ENCODE data around the gene P4HA3. TPM values are rescaled to one million over a fixed set of nuclear protein-coding genes. Genes with fewer than 3 reads are reported as not detected.

P4HA3 gene
- total RNA-seq, 4 donors from 2014 or later: 0.71 to 2.1 (median 1.1) TPM

DNA sequence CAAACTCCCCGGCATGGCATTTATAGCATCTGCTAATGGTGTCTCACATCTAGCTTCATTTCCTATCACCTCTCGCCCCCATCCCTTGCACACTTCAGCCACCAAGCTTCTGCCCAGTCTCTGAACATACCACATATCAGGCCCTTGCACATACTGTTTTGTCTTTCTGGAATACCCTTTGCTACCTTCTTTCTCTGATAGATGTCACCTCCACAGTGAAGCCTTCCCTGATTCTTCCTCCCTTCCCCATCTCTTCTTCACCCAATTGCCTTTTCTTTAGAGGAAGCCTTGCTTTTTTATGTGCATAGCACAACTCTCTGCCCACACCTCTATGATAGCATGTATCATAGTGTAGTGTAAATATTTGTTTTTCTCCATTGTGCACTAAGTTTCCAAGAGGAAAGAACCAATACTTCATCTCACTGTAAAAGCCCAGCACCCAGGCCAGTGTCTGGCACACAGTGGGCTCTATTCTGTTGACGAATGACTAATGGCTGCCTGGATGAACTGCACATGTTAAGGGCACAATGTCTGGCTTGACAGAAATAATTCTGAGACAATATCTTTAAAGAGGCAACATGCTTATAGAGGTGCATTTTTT is 27.8 kb downstream of the P4HA3 start:
- WGBS: 82% methylated on average over 3 of the region's 3 CpGs
- intact Hi-C loops (cut with DNase I): no loop called here
- peaks cover 0 to 57% (median 33%) of the 10 kb centered on the region in 4 donors for H3K4me1 ChIP-seq

DNA sequence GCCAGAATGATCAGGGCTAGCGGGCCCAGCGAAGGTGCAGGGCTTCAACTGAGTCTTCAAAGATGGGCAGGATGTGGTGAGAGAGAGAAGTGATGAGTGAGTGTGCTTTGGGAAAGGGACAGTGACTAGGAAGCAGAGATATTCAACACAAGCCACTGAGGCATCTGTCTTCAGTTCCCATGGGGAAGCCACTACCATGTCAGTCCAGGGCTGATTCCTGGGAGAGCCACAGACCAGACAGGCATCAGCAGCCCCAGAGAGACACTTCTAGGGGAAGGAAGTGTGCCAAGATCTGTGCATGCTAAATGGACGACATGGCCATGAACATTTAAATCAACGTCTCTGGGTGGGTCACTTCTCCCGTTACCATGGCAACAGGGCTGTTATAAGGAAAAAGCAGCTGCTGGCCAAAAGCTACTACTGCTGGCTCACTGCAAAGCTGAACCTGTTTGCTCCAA is 28.5 kb downstream of the P4HA3 start:
- H3K36me3 ChIP-seq: no peaks in the 10 kb centered on the region
- TF ChIP-seq POLR2AphosphoS5 (IDR thresholded peaks at IDR 0.05): no peak
- TF ChIP-seq POLR2A (IDR thresholded peaks at IDR 0.05; ENCODE audit: low read depth): no peak
- TF ChIP-seq EP300 (IDR thresholded peaks at IDR 0.05): no peak
- TF ChIP-seq, protein P1, sequence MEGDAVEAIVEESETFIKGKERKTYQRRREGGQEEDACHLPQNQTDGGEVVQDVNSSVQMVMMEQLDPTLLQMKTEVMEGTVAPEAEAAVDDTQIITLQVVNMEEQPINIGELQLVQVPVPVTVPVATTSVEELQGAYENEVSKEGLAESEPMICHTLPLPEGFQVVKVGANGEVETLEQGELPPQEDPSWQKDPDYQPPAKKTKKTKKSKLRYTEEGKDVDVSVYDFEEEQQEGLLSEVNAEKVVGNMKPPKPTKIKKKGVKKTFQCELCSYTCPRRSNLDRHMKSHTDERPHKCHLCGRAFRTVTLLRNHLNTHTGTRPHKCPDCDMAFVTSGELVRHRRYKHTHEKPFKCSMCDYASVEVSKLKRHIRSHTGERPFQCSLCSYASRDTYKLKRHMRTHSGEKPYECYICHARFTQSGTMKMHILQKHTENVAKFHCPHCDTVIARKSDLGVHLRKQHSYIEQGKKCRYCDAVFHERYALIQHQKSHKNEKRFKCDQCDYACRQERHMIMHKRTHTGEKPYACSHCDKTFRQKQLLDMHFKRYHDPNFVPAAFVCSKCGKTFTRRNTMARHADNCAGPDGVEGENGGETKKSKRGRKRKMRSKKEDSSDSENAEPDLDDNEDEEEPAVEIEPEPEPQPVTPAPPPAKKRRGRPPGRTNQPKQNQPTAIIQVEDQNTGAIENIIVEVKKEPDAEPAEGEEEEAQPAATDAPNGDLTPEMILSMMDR (IDR thresholded peaks at IDR 0.05): no peak
- H3K4me1 ChIP-seq: peaks cover 0 to 57% (median 33%) of the 10 kb centered on the region in 4 donors
- WGBS: 44% methylated on average over 5 of the region's 5 CpGs
- intact Hi-C loops (cut with DNase I): no loop called here
- H3K27ac ChIP-seq (replicated peaks in 1 of 4): no peak overlapping the region
- H3K27me3 ChIP-seq: no peaks in the 10 kb centered on the region
- DNase-seq (ENCODE audit: extremely low spot score): no peak
- no peak overlapping the region for H3K4me3 ChIP-seq
- no peaks in the 10 kb centered on the region for H3K9me3 ChIP-seq

More for the DNA sequence above, 27.8 kb downstream of the P4HA3 start:
- Histone ChIP-seq H3K4me3 (no peak overlapping the region), H3K36me3 (no peaks in the 10 kb centered on the region), H3K27ac (replicated peaks in 1 of 4) (no peak overlapping the region), H3K9me3 (no peaks in the 10 kb centered on the region), H3K27me3 (no peaks in the 10 kb centered on the region)
- no peak for DNase-seq (ENCODE audit: extremely low spot score)
- TF ChIP-seq EP300 (IDR thresholded peaks at IDR 0.05) (no peak), POLR2A (IDR thresholded peaks at IDR 0.05; ENCODE audit: low read depth) (no peak), POLR2AphosphoS5 (IDR thresholded peaks at IDR 0.05) (no peak)
- TF ChIP-seq, protein P1 (IDR thresholded peaks at IDR 0.05): no peak

DNA sequence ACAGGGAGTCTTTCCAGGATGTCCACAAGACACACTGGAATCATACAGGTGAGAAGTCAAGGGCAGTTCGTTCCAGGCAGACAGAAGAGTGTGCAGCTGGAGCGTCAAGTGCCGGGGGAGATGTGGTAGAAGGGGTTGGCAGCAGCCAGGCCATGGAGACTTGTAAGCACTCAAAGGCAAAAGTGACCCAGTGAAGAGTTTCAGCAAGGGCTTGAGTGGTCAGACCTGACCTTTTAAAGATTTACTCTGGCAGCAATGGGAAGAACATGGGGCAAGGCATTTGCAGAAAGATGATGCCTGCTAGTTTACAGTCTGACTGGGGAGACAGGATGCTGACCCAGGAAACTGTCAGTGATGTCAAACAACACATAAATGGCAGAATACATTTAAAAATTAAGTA is 29.0 kb downstream of the P4HA3 start:
- Histone ChIP-seq H3K4me3 (no peak overlapping the region), H3K27me3 (no peaks in the 10 kb centered on the region), H3K36me3 (no peaks in the 10 kb centered on the region), H3K9me3 (no peaks in the 10 kb centered on the region), H3K27ac (replicated peaks in 1 of 4) (peak overlapping the region in 1 of 4 donors; percentile 38), H3K4me1 (peaks cover 0 to 55% (median 29%) of the 10 kb centered on the region in 4 donors)
- no peak for DNase-seq (ENCODE audit: extremely low spot score)
- WGBS: 43% methylated on average over 3 of the region's 3 CpGs
- intact Hi-C loops (cut with DNase I): no loop called here
- no peak for TF ChIP-seq POLR2AphosphoS5 (IDR thresholded peaks at IDR 0.05)
- TF ChIP-seq, protein P1 (IDR thresholded peaks at IDR 0.05): no peak
- TF ChIP-seq EP300 (IDR thresholded peaks at IDR 0.05): no peak
- no peak for TF ChIP-seq POLR2A (IDR thresholded peaks at IDR 0.05; ENCODE audit: low read depth)

DNA sequence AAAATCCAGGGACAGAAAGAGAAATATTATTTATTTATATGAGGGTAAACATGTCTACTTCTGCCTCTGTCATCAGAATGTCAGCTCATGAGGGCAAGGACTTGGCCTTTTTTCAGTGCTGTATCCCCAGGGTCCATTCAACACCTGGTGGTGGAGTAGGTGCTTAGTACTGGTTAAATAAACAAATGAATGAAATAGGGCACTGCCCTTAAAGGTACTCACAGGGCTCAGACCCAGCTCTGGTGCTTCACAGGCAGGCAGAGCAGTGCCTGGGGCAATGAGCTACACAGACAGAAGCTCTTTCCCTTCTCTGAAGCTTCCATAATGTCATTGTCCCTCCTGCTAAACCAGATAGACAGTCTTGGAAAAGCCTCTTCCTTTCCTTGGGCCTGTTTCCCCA is 30.9 kb downstream of the P4HA3 start:
- Histone ChIP-seq H3K4me3 (no peak overlapping the region), H3K27ac (replicated peaks in 1 of 4) (no peak overlapping the region), H3K27me3 (no peaks in the 10 kb centered on the region), H3K9me3 (no peaks in the 10 kb centered on the region), H3K36me3 (no peaks in the 10 kb centered on the region), H3K4me1 (peaks cover 0 to 47% (median 29%) of the 10 kb centered on the region in 4 donors)
- no peak for TF ChIP-seq POLR2AphosphoS5 (IDR thresholded peaks at IDR 0.05)
- TF ChIP-seq, protein P1 (IDR thresholded peaks at IDR 0.05): no peak
- no peak for TF ChIP-seq EP300 (IDR thresholded peaks at IDR 0.05)
- TF ChIP-seq POLR2A (IDR thresholded peaks at IDR 0.05; ENCODE audit: low read depth): no peak
- intact Hi-C loops (cut with DNase I): no loop called here
- DNase-seq (ENCODE audit: extremely low spot score): no peak

Data from esophagus muscularis mucosa (tissue), 4 donors.